ENCODE data around the gene UROS.

DNA sequence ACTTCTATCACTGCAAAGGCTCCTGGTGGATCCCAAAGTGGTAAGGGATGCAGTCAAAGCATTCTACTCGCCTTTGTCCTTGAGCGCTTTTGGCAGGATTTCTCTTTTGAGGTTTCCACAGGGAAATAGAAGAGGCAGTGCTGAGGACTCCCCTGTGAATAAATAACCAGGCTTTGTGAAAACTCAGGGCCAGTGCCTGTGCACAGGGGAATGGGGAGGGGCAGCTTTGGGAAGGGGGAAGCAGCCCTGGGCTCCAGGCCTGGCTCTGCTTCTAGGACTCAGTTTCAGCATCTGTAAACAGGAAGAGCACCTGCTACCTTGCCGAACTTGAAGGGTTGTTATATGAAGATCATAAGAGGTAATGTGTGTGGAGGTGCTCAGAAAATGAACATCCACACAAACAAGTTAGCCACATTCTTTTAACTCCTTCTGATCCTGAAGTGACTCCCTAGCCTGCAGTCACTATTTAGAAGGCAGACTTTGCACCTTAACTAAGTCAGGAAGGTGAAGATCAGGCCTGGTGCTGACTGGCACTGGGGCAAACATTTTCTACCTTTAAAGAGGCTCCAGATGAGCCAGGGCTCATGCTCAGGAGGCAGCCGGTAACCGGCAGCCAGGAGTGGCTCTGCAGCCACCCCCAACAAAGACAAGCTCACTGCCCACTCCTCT is 24.9 kb downstream of the UROS start:
- TF ChIP-seq EZH2phosphoT487 (IDR thresholded peaks at IDR 0.05; ENCODE audit: low read depth, severe bottlenecking, unreplicated experiment) = no peak
- TF ChIP-seq, protein P1, sequence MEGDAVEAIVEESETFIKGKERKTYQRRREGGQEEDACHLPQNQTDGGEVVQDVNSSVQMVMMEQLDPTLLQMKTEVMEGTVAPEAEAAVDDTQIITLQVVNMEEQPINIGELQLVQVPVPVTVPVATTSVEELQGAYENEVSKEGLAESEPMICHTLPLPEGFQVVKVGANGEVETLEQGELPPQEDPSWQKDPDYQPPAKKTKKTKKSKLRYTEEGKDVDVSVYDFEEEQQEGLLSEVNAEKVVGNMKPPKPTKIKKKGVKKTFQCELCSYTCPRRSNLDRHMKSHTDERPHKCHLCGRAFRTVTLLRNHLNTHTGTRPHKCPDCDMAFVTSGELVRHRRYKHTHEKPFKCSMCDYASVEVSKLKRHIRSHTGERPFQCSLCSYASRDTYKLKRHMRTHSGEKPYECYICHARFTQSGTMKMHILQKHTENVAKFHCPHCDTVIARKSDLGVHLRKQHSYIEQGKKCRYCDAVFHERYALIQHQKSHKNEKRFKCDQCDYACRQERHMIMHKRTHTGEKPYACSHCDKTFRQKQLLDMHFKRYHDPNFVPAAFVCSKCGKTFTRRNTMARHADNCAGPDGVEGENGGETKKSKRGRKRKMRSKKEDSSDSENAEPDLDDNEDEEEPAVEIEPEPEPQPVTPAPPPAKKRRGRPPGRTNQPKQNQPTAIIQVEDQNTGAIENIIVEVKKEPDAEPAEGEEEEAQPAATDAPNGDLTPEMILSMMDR (IDR thresholded peaks at IDR 0.05; ENCODE audit: poor library complexity) = no peak
